H9 (cell line): ENCODE measurements around the gene TMEM69. TPM values are rescaled to one million over a fixed set of nuclear protein-coding genes. Genes with fewer than 3 reads are reported as not detected.

Experiments
- DNase-seq: peaks from one replicate; pipeline ENCODE4 v3.0.0-alpha.2; 2017
- H2AFZ ChIP-seq: one replicate; pipeline ENCODE4 v1.6.1; 2013; ENCODE audit warnings: mild to moderate bottlenecking, low read length, control low read depth, moderate library complexity
- H2AK5ac ChIP-seq: 2 replicates; pipeline ENCODE4 v1.6.1; 2013; ENCODE audit warnings: low read length, control low read depth, mixed read lengths; ENCODE audit not compliant: insufficient read length
- H2BK120ac ChIP-seq: one replicate; pipeline ENCODE4 v1.6.1; 2013; ENCODE audit warnings: low read depth, mild to moderate bottlenecking, low read length, control low read depth, inconsistent platforms; ENCODE audit not compliant: poor library complexity, severe bottlenecking
- H2BK12ac ChIP-seq: 2 replicates; pipeline ENCODE4 v1.6.1; 2013; ENCODE audit warnings: low read length, control low read depth, mixed read lengths, low read depth; ENCODE audit not compliant: insufficient read length
- H2BK15ac ChIP-seq: 2 replicates; pipeline ENCODE4 v1.6.1; 2013; ENCODE audit warnings: low read depth, low read length, control low read depth
- H2BK20ac ChIP-seq: one replicate; pipeline ENCODE4 v1.6.1; 2013; ENCODE audit warnings: low read depth, mild to moderate bottlenecking, low read length, control low read depth, inconsistent platforms; ENCODE audit not compliant: poor library complexity, severe bottlenecking
- H2BK5ac ChIP-seq: 2 replicates; pipeline ENCODE4 v1.6.1; 2013; ENCODE audit warnings: low read length, control low read depth, mixed read lengths; ENCODE audit not compliant: insufficient read length
- H3K14ac ChIP-seq: 2 replicates; pipeline ENCODE4 v1.6.1; 2013; ENCODE audit warnings: low read length, control low read depth; ENCODE audit not compliant: insufficient read depth
- H3K18ac ChIP-seq: 2 replicates; pipeline ENCODE4 v1.6.1; 2013; ENCODE audit warnings: low read depth, mild to moderate bottlenecking, mixed read lengths, low read length, control low read depth; ENCODE audit not compliant: insufficient read length
- H3K23ac ChIP-seq: 2 replicates; pipeline ENCODE4 v1.6.1; 2013; ENCODE audit warnings: low read length, control low read depth, mixed read lengths, low read depth; ENCODE audit not compliant: insufficient read length
- H3K23me2 ChIP-seq: 2 replicates; pipeline ENCODE4 v1.6.1; 2013; ENCODE audit warnings: low read depth, mild to moderate bottlenecking, mixed read lengths, low read length, control low read depth; ENCODE audit not compliant: insufficient read length, poor library complexity, severe bottlenecking
- H3K27ac ChIP-seq: 2 replicates; pipeline ENCODE4 v1.5.1; 2013; ENCODE audit warnings: low read length, control low read depth, mixed read lengths, low read depth; ENCODE audit not compliant: insufficient read length
- H3K27me3 ChIP-seq: 2 replicates; pipeline ENCODE4 v1.6.1; 2013; ENCODE audit warnings: low read length, control low read depth, inconsistent platforms; ENCODE audit not compliant: insufficient read depth
- H3K4ac ChIP-seq: 2 replicates; pipeline ENCODE4 v1.6.1; 2013; ENCODE audit warnings: low read depth, mild to moderate bottlenecking, control low read depth, inconsistent platforms, low read length, moderate library complexity
- H3K4me1 ChIP-seq: 2 replicates; pipeline ENCODE4 v1.6.1; 2013; ENCODE audit warnings: low read length, control low read depth, inconsistent platforms; ENCODE audit not compliant: insufficient read depth
- H3K4me2 ChIP-seq: 2 replicates; pipeline ENCODE4 v1.6.1; 2013; ENCODE audit warnings: low read length, control low read depth, mixed read lengths; ENCODE audit not compliant: insufficient read length, insufficient read depth
- H3K56ac ChIP-seq: 2 replicates; pipeline ENCODE4 v1.6.1; 2013; ENCODE audit warnings: low read depth, mild to moderate bottlenecking, mixed read lengths, low read length, control low read depth; ENCODE audit not compliant: insufficient read length
- H3K79me1 ChIP-seq: 2 replicates; pipeline ENCODE4 v1.6.1; 2013; ENCODE audit warnings: low read depth, mild to moderate bottlenecking, moderate library complexity, low read length, control low read depth, inconsistent platforms; ENCODE audit not compliant: insufficient read depth, poor library complexity, severe bottlenecking
- H3K79me2 ChIP-seq: 2 replicates; pipeline ENCODE4 v1.6.1; 2013; ENCODE audit warnings: low read length, control low read depth, inconsistent platforms; ENCODE audit not compliant: insufficient read depth
- H3K9ac ChIP-seq: 2 replicates; pipeline ENCODE4 v1.6.1; 2013; ENCODE audit warnings: low read length, control low read depth, mixed read lengths; ENCODE audit not compliant: insufficient read length; ENCODE audit errors: extremely low read depth
- H3K9me3 ChIP-seq: one replicate; pipeline ENCODE4 v1.6.1; 2013; ENCODE audit warnings: low read depth, low read length, inconsistent platforms; ENCODE audit not compliant: control insufficient read depth
- H3T11ph ChIP-seq: one replicate; pipeline ENCODE4 v1.6.1; 2013; ENCODE audit warnings: mild to moderate bottlenecking, low read length, control low read depth, inconsistent platforms
- H4K20me1 ChIP-seq: one replicate; pipeline ENCODE4 v1.6.1; 2013; ENCODE audit not compliant: control insufficient read depth, insufficient read length, insufficient read depth
- H4K5ac ChIP-seq: 2 replicates; pipeline ENCODE4 v1.6.1; 2013; ENCODE audit warnings: low read depth, mild to moderate bottlenecking, mixed read lengths, low read length, control low read depth; ENCODE audit not compliant: insufficient read length
- H4K8ac ChIP-seq: replicated peaks from 2 replicates; pipeline ENCODE4 v1.6.1; 2013; ENCODE audit warnings: low read length, control low read depth, mixed read lengths, low read depth; ENCODE audit not compliant: insufficient read length
- H4K91ac ChIP-seq: 2 replicates; pipeline ENCODE4 v1.6.1; 2013; ENCODE audit warnings: low read depth, mild to moderate bottlenecking, moderate library complexity, mixed read lengths, low read length, control low read depth; ENCODE audit not compliant: insufficient read length
- H3K27ac Mint-ChIP-seq, 3 experiments: 2 replicates in 2 of 3; 3 replicates in 1 of 3; pipeline ENCODE4 v1.8.0; 2020 to 2021; ENCODE audit warnings: mixed read lengths in 3 of 3, mild to moderate bottlenecking in 1 of 3, moderate library complexity in 1 of 3
- H3K27me3 Mint-ChIP-seq: 2 replicates; pipeline ENCODE4 v1.8.0; 2021; ENCODE audit warnings: low read depth, mild to moderate bottlenecking, moderate library complexity, mixed read lengths
- H3K36me3 Mint-ChIP-seq, 3 experiments: 2 replicates in 2 of 3; 3 replicates in 1 of 3; pipeline ENCODE4 v1.8.0; 2020 to 2021; ENCODE audit warnings: low read depth in 3 of 3, mixed read lengths in 3 of 3; ENCODE audit not compliant: insufficient read depth in 1 of 3
- H3K4me1 Mint-ChIP-seq, 2 experiments: 2 replicates each; pipeline ENCODE4 v1.8.0; 2020; ENCODE audit warnings: mixed read lengths in 2 of 2
- H3K4me3 Mint-ChIP-seq, 2 experiments: 2 replicates in 1 of 2; 3 replicates in 1 of 2; pipeline ENCODE4 v1.8.0; 2020 to 2021; ENCODE audit warnings: mild to moderate bottlenecking in 2 of 2, mixed read lengths in 2 of 2, moderate library complexity in 1 of 2
- H3K9me3 Mint-ChIP-seq, 2 experiments: 2 replicates in 1 of 2; 3 replicates in 1 of 2; pipeline ENCODE4 v1.8.0; 2020; ENCODE audit warnings: mild to moderate bottlenecking in 2 of 2, mixed read lengths in 2 of 2, moderate library complexity in 1 of 2
- CTCF ChIP-seq: fragments of 200-600 bp; sonication (generic); conservative IDR thresholded peaks from 3 replicates; pipeline ENCODE4 v1.8.0; 2021; ENCODE audit warnings: antibody characterized with exemption, mild to moderate bottlenecking
- WGBS: extraction: QIAGEN DNeasy Blood & Tissue Kit; methylation state at CpG from one replicate; pipeline ENCODE4 v1.1.7; 2013; ENCODE audit warnings: missing lambda C conversion rate, low lambda C conversion rate, mixed read lengths; ENCODE audit not compliant: insufficient read length; ENCODE audit errors: extremely low coverage; 5-methylcytosine and 5-hydroxymethylcytosine counted together
- total RNA-seq: library from RNA; stranded (reverse); gene quantifications from 2 replicates; pipeline ENCODE4 v1.2.1, GENCODE V29; 2021

TMEM69 gene
- total RNA-seq, 1 experiment from 2014 or later = 30.7 TPM

DNA sequence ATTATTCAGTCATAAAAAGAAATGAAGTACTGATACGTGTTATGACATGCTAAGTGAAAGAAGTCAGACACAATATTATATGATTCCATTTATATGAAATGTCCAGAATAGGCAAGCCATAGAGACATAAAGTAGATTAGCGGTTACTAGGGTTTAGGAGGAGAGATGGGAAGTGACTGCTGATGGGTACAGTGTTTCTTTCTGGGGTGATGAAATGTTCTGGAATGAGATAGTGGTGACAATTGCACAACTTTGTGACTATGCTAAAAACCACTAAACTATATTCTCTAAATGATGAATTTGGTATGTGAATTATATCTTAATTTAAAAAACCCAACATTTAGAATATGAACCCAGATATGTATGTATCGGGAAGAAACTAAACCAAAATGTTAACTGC, 34.8 kb downstream of the TMEM69 start:
- Mint-ChIP-seq H3K9me3 (no peaks in the 10 kb centered on the region; a peak in 1 of 5 replicates), H3K27me3 (no peaks in the 10 kb centered on the region), H3K4me3 (no peak overlapping the region), H3K36me3 (peaks cover 0 to 9% (median 2%) of the 10 kb centered on the region in 3 experiments; a peak in 3 of 7 replicates), H3K27ac (no peak overlapping the region), H3K4me1 (peaks cover 0 to 4% of the 10 kb centered on the region in 2 experiments; a peak in 2 of 4 replicates)
- no peak overlapping the region for H3T11ph ChIP-seq
- no peak overlapping the region for H4K91ac ChIP-seq
- H3K9me3 ChIP-seq = no peaks in the 10 kb centered on the region
- H4K5ac ChIP-seq = no peak overlapping the region
- H2BK12ac ChIP-seq = no peak overlapping the region
- DNase-seq = no peak
- no peak overlapping the region for H3K4ac ChIP-seq
- H2BK20ac ChIP-seq = no peak overlapping the region
- H2BK5ac ChIP-seq = no peak overlapping the region
- H3K79me1 ChIP-seq = no peaks in the 10 kb centered on the region
- no peak overlapping the region for H2AFZ ChIP-seq
- no peaks in the 10 kb centered on the region for H3K79me2 ChIP-seq
- no peak for TF ChIP-seq CTCF
- H3K23ac ChIP-seq = no peak overlapping the region
- no peaks in the 10 kb centered on the region for H3K23me2 ChIP-seq
- no peak overlapping the region for H3K9ac ChIP-seq
- H3K4me1 ChIP-seq = no peaks in the 10 kb centered on the region
- no peak overlapping the region for H3K56ac ChIP-seq
- H4K8ac ChIP-seq = no peak overlapping the region
- H4K20me1 ChIP-seq = no peaks in the 10 kb centered on the region
- H2BK15ac ChIP-seq = no peak overlapping the region
- no peaks in the 10 kb centered on the region for H3K27me3 ChIP-seq
- H3K18ac ChIP-seq = no peak overlapping the region
- H3K27ac ChIP-seq = no peak overlapping the region
- no peak overlapping the region for H3K14ac ChIP-seq
- no peak overlapping the region for H2BK120ac ChIP-seq
- H3K4me2 ChIP-seq = no peak overlapping the region
- WGBS = no CpG with 5 or more reads among the region's 3 CpGs
- no peak overlapping the region for H2AK5ac ChIP-seq
